Measurements from ENCODE around the gene TRPM1.

Gene TRPM1

GRCh38 chr15:31101262-31102038, at the start of gene TRPM1:
Gene TRPM1 (minus strand): TSS chr15:31101725. CDS start chr15:31081355, 20,370 bp downstream.
- DNase-seq = peak; percentile 71

GRCh38 chr15:31150732-31151231, 49.3 kb upstream of the TRPM1 start:
- peak; percentile 22 for DNase-seq

GRCh38 chr15:31149987-31150386, 48.5 kb upstream of the TRPM1 start:
- DNase-seq = no peak

GRCh38 chr15:31149088-31149505, 47.6 kb upstream of the TRPM1 start:
- no peak for DNase-seq

DNA sequence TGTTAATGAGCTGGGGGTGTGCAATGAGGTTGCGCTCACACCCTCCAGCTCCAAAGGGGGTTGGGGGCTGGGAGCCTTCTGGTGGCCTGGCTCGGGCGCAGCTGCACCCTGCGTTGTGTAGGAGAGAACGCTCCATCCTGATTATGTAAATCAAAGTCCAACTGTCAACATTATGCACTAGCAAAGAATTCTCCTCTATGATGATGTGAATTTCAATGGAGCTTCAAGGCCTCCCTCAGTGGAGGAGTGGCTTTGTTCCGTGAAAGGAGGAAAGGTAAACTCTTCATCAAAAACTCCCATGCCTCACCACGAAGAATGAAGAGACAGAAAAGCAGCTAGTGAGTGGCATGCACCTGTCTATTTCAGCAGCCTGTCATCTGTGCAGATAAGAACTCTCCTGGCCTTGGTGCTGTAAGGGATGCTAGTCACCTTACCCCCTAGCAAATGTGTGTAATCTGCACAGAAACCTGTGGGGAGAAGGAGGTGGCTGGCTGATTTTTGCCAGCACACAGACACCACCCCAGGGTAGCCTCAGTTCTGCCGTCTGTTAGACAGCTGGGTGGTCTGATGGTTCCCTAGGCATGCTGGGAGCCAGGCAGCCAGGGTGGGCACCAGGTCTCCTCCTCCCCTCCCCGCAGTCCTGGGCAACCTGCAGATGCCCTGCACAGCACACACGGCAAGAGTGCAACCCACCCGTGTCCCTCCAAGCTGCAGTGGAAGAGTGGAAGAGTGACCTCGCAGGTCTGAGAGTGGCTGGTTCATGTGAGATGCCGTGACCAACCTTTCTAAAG, 47.0 kb upstream of the TRPM1 start:
- DNase-seq = peak; percentile 63

DNA sequence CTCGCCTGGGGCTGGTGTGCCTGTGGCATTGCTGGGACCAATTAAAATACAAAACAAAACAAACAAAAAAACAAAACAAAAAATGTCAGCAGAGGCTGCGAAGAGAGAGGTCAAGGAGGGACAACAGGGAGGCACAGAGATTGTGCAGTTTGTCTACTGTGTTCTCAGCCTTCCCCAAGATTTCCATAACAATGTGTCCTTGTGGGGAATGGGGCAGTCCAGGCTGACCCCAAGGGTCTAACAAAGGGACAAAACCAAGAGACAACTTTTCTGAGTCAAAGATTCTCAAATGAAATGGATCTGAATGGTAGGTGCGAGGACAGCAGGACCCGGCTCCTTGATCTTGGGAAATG, 46.4 kb upstream of the TRPM1 start:
- DNase-seq = no peak

GRCh38 chr15:31147456-31147855, 45.9 kb upstream of the TRPM1 start:
- no peak for DNase-seq

DNA sequence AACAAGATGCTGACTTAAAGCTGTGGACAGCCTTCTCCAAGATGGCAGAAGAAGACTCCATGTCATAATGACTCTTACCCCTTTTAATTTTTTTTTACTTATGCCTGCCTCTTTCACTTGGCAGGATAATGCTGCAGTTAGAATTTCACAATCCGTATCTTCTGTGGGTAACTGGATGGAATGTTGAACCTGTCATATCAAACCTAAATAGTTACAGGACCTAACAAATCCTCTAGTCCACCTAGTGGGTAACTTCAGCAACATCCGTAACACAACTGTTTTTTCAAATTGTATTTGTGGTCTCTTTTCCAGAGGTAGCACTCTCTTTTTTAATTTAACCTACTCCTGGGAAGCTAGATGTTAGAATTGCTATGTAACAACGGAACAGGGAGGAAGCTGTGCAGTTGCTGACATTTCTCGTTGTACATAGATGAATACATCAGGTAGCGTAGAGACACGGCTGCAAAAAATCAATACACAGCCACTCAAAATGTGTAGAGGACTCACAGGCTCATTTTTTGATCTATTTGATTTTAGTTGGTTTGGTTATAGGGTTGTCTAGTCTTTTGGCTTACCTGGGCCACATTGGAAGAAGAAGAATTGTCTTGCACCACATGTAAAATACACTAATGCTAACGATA, 43.9 kb upstream of the TRPM1 start:
- DNase-seq = no peak

DNA sequence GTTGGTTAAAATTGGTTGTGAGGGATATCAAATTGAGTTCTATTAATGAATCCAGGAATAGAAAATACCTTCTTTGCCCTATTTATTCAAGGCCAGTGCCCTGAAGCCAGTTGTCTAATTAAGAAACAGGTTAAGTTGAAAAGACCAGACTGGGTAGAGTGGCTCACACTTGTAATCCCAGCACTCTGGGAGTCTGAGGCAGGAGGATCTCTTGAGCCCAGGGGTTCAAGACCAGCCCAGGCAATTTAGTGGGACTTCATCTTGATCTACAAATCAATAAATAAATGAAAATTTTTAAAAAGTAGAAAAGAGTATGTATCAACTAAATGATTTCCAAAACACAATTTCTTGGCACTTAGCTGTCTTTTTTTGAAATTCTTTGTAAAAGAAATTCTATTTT, 40.3 kb upstream of the TRPM1 start:
- DNase-seq = no peak

DNA sequence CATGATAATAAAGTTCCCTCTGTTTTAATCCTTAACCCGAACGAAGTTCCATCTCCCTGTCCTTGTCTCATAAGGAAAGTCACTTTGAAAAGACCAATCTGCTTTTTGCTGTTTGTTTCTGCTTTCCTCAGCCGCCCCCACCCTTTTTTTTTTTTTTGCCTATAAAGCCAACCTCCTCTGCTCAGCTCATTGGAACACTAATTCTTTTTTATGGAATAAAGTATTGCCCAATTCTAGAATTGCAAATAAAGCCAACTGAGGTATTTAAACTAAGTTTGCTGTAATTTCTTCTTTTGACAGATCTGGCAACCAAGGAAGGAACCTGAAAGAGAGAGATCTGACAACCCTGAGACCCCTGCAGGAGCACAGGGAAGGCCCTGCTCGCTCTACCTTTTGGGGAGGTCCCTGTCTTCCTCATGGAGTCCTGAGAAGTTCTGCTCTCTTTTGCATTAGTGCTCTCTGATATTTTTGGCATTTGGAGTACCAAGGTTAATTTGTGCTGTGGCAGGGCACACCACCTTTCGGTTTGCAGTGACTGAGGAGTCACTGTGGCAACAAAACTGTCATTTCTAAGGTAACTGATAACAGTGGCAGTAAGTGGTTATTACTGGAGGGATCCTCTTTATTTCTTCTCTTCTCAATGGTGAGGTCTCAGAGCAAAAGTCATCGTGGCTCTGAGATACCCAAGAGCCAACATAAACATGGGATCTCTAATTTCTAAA, 35.2 kb upstream of the TRPM1 start:
- no peak for DNase-seq

- peak; percentile 92 for DNase-seq
These were observed 34.5 kb upstream of the TRPM1 start for GRCh38 chr15:31136016-31136415.

DNA sequence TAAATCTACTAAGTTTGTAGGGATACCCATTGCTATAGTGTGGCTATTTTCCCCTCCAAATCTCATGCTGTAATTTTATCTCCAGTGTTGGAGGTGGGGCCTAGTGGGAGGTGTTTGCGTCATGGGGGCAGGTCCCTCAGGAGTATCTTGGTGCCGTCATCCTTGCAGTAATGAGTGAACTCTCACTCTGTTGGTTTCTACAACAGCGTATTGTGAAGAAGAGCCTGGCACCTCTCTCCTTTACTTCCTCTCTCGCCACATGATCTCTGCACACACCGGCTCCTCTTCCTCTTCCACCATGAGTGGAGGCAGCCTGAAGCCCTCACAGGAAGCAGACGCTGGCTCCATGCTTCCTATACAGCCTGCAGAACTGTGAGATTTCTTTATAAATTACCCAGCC, 34.0 kb upstream of the TRPM1 start:
- peak; percentile 73 for DNase-seq

DNA sequence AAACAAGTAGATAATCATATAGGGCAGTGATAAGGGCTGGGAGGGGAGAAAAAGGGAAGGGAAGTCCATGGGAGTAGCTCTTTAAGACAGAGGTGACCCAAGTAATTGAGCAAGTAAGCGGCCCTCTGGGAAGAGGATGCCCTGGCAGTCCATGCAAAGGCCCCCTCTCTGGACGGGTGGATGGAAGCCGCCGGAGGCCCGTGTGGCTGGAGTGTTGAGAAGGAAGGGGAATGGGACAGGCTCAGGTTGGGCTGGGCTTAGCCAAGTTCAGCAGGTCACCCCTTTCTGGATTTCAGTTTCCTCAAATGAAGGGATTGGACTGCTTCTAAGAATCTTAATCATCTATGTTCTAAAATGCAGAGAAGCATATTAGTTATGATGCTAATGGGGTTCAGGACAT, 32.4 kb upstream of the TRPM1 start:
- no peak for DNase-seq

DNA sequence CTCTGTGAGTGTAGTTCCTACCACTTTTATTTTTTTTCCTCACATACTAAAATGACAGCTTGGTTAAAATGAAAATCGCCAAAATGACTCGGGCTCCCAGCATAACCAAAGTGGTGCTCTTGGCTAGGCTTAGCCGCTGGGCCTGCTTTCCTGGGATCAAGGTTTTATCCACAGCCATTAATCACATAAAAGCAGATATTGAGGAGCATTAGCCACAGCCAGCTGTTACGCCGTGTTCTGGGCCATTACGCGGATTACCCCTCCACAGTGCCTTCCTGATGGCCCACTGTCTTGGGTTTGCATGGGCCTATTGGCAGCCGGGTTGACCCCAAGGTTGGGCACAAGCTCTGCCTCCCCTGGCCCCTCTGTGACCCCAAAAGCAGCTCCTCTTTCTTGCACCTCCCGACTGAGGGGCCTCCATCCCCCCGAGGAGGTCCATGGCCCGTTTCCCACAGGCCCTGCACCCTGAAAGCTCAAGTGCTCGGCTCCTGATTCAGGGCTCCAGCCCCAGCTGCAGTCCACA, 30.4 kb upstream of the TRPM1 start:
- no peak for DNase-seq

- DNase-seq = no peak
These were observed 29.2 kb upstream of the TRPM1 start for GRCh38 chr15:31130576-31131237.

DNA sequence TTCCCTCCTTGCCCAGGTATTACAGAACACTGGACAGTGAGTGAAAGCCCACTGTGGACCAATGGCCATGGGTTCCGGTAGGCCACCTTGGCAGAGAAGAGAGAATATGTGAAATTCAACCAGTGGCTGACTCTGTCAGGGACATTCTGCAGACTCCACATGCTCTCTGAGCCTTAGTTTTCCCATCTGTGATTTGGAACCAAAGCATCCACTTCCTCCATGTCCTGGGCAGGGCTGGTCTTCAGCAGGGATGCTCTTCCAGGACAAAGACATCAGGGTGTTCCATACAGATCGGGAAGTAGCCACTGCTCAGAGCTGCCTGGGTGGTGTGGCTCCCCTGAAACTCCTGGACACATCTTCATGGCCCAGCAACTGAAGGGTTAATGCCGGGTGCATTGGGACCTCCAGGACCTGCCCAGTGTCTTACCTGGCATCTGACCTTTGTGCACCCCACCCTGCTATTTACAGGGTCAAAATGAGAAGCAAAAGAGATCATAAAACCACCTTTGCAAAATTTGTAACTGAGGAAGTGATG, 28.3 kb upstream of the TRPM1 start:
- no peak for DNase-seq

DNA sequence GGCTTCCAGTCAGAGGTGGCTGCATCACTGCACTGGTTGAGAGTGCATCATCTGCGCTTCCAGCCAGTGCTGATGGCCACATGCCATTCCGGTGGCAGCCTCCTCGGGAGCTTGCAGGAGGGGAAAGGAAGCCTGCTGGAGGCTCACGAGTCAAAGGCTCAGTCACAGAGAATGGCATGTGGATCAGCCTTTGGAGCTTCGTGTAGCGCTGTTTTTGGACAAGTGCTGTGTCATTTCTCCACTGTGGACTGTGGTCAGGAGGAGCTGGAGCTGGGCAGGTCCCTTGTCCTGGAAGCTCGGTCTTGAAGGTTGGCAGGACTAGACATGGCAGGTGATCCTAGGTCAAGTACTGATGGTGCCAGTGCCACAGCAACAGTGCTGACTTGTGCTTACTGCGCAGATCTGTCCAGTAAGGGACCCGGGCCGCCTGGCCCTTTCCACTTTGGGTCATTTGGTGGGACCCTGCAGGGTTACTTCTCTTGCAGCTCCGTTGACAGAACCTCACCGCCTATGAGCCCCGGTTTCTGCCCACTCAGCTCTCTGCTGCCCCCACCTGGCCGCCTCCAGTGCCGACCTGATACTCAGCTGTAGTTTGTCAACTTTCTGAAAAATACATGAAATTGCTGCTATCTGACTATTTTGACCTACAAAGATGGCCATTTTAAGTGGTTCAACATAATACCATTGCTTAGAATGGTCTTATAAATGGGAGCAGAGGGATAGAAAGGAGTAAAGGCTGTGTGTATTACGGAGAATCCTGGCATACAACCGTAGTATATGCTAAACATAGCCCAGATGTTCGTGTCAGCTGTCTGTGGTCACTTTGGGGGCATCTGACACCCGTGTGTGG, 27.6 kb upstream of the TRPM1 start:
- peak; percentile 58 for DNase-seq

DNA sequence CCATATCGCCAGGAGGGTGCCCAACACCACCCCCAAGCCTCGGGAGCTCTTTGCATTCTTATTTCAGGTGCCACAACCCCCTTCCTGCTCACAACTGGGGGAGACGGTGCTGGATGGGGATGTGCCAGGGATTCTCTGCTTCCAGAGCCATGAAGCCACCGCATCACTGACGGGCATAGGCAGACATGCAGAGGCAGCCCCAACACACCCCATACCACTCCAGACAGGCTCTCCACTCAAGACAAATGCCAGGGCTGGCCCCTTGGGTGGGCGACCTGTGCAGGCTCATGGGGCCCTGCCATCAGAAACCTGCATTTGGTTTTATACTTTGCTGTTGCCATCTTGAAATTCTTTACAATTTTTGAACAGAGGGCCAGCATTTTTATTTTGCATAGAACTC, 27.0 kb upstream of the TRPM1 start:
- no peak for DNase-seq

- DNase-seq = no peak
These were observed 26.2 kb upstream of the TRPM1 start for GRCh38 chr15:31127596-31128261.

DNA sequence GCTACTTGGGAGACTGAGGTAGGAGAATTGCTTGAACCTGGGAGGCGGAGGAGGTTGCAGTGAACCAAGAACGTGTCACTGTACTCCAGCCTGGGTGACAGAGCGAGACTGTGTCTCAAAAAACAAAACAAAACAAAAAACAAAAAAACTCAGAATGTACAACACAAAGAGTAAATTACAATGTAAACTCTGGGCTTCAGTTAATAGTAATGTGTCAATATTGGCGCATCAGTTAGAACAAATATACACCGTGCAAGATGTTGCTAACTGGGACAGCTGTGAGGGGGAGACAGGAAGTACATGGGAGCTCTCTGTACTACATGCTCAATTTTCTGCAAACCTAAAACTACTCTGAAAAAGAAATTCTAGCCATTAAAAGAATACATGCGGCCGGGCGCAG, 23.5 kb upstream of the TRPM1 start:
- DNase-seq = peak; percentile 40

Measured in NCI-H146 (cell line).